Measurements from ENCODE around the gene RASGRP1. TPM values are rescaled to one million over a fixed set of nuclear protein-coding genes. Genes with fewer than 3 reads are reported as not detected.

The RASGRP1 gene
- total RNA-seq, 1 donor from 2014 or later: 0.44 TPM

GRCh38 chr15:38532728-38533127 is 31.9 kb downstream of the RASGRP1 start:
- Histone ChIP-seq H3K36me3 (no peaks in the 10 kb centered on the region), H3K4me1 (peaks cover 9% of the 10 kb centered on the region), H3K9me3 (replicated peaks) (no peaks in the 10 kb centered on the region), H3K27me3 (ENCODE audit: low read depth) (peaks cover 14% of the 10 kb centered on the region), H3K4me3 (no peak overlapping the region), H3K27ac (replicated peaks) (no peak overlapping the region)
- intact Hi-C loops (cut with micrococcal nuclease): no loop called here
- no peak for TF ChIP-seq CTCF (IDR thresholded peaks at IDR 0.05; ENCODE audit: borderline replicate concordance)
- no peak for DNase-seq

GRCh38 chr15:38531509-38531908 is 33.1 kb downstream of the RASGRP1 start:
- no peaks in the 10 kb centered on the region for H3K9me3 ChIP-seq (replicated peaks)
- no peak overlapping the region for H3K27ac ChIP-seq (replicated peaks)
- peaks cover 14% of the 10 kb centered on the region for H3K27me3 ChIP-seq (ENCODE audit: low read depth)
- no peak overlapping the region for H3K4me3 ChIP-seq
- intact Hi-C loops (cut with micrococcal nuclease): no loop called here
- H3K4me1 ChIP-seq: peaks cover 9% of the 10 kb centered on the region
- H3K36me3 ChIP-seq: no peaks in the 10 kb centered on the region
- no peak for TF ChIP-seq CTCF (IDR thresholded peaks at IDR 0.05; ENCODE audit: borderline replicate concordance)
- no peak for DNase-seq

- DNase-seq: no peak
- Histone ChIP-seq H3K9me3 (replicated peaks) (no peaks in the 10 kb centered on the region), H3K4me3 (no peak overlapping the region), H3K27me3 (ENCODE audit: low read depth) (peaks cover 14% of the 10 kb centered on the region), H3K4me1 (no peaks in the 10 kb centered on the region), H3K27ac (replicated peaks) (no peak overlapping the region), H3K36me3 (no peaks in the 10 kb centered on the region)
- TF ChIP-seq CTCF (IDR thresholded peaks at IDR 0.05; ENCODE audit: borderline replicate concordance): no peak
- intact Hi-C loops (cut with micrococcal nuclease): no loop called here
Measured at GRCh38 chr15:38530113-38530512, 34.5 kb downstream of the RASGRP1 start.

GRCh38 chr15:38528294-38528693 is 36.3 kb downstream of the RASGRP1 start:
- intact Hi-C loops (cut with micrococcal nuclease): no loop called here
- TF ChIP-seq CTCF (IDR thresholded peaks at IDR 0.05; ENCODE audit: borderline replicate concordance): no peak
- no peak for DNase-seq

GRCh38 chr15:38526158-38526557 is 38.5 kb downstream of the RASGRP1 start:
- TF ChIP-seq CTCF (IDR thresholded peaks at IDR 0.05; ENCODE audit: borderline replicate concordance): no peak
- intact Hi-C loops (cut with micrococcal nuclease): no loop called here
- Histone ChIP-seq H3K36me3 (no peaks in the 10 kb centered on the region), H3K27me3 (ENCODE audit: low read depth) (peaks cover 5% of the 10 kb centered on the region), H3K4me1 (no peaks in the 10 kb centered on the region), H3K27ac (replicated peaks) (no peak overlapping the region), H3K4me3 (no peak overlapping the region), H3K9me3 (replicated peaks) (no peaks in the 10 kb centered on the region)
- no peak for DNase-seq

More at GRCh38 chr15:38528294-38528693, 36.3 kb downstream of the RASGRP1 start:
- Histone ChIP-seq H3K36me3 (no peaks in the 10 kb centered on the region), H3K27ac (replicated peaks) (no peak overlapping the region), H3K4me1 (no peaks in the 10 kb centered on the region), H3K27me3 (ENCODE audit: low read depth) (peaks cover 8% of the 10 kb centered on the region), H3K4me3 (no peak overlapping the region), H3K9me3 (replicated peaks) (no peaks in the 10 kb centered on the region)

- intact Hi-C loops (cut with micrococcal nuclease): no loop called here
- no peaks in the 10 kb centered on the region for H3K9me3 ChIP-seq (replicated peaks)
- H3K27me3 ChIP-seq (ENCODE audit: low read depth): peaks cover 12% of the 10 kb centered on the region
- H3K36me3 ChIP-seq: no peaks in the 10 kb centered on the region
- no peak for TF ChIP-seq CTCF (IDR thresholded peaks at IDR 0.05; ENCODE audit: borderline replicate concordance)
- H3K27ac ChIP-seq (replicated peaks): no peak overlapping the region
- no peak for DNase-seq
- no peaks in the 10 kb centered on the region for H3K4me1 ChIP-seq
- H3K4me3 ChIP-seq: no peak overlapping the region
Measured at GRCh38 chr15:38525489-38525888, 39.1 kb downstream of the RASGRP1 start.
